Stimulated activated CD8-positive, alpha-beta memory T cell treated with anti-CD3 and anti-CD28 coated beads, Interleukin-4, amount 100 ng/mL, for 4 hours (primary cell): ENCODE results near the gene CEMIP2.

ENCODE experiments used
- DNase-seq, 2 donors: peaks; one replicate each; pipeline ENCODE4 v3.0.0-alpha.2; 2020; ENCODE audit warnings: low read depth in 2 of 2, low spot score in 1 of 2

Gene CEMIP2

GRCh38 chr9:71747576-71747975 is 20.7 kb downstream of the CEMIP2 start:
- no peak for DNase-seq

GRCh38 chr9:71746758-71747125 is 21.6 kb downstream of the CEMIP2 start:
- no peak for DNase-seq

GRCh38 chr9:71746023-71746757 is 22.1 kb downstream of the CEMIP2 start:
- DNase-seq = no peak

- no peak for DNase-seq
These were observed 23.4 kb downstream of the CEMIP2 start for GRCh38 chr9:71744754-71745521.

GRCh38 chr9:71743882-71744281 is 24.4 kb downstream of the CEMIP2 start:
- DNase-seq = no peak

- no peak for DNase-seq
These were observed 25.1 kb downstream of the CEMIP2 start for GRCh38 chr9:71743217-71743705.

GRCh38 chr9:71742703-71743102 is 25.6 kb downstream of the CEMIP2 start:
- DNase-seq = no peak

- DNase-seq = no peak
These were observed 26.2 kb downstream of the CEMIP2 start for GRCh38 chr9:71741926-71742648.

GRCh38 chr9:71740199-71740598 is 28.1 kb downstream of the CEMIP2 start:
- no peak for DNase-seq

- DNase-seq = no peak
These were observed 30.9 kb downstream of the CEMIP2 start for GRCh38 chr9:71737455-71737854.

- no peak for DNase-seq
These were observed 32.1 kb downstream of the CEMIP2 start for GRCh38 chr9:71736236-71736635.

GRCh38 chr9:71734950-71735349 is 33.4 kb downstream of the CEMIP2 start:
- DNase-seq = no peak

- no peak for DNase-seq
These were observed 35.1 kb downstream of the CEMIP2 start for GRCh38 chr9:71733176-71733575.

- DNase-seq = no peak
These were observed 38.3 kb downstream of the CEMIP2 start for GRCh38 chr9:71729816-71730526.

GRCh38 chr9:71726723-71727122 is 41.6 kb downstream of the CEMIP2 start:
- no peak for DNase-seq

- DNase-seq = no peak
These were observed 42.5 kb downstream of the CEMIP2 start for GRCh38 chr9:71725590-71726338.

GRCh38 chr9:71721855-71722254 is 46.5 kb downstream of the CEMIP2 start:
- DNase-seq = no peak

GRCh38 chr9:71719562-71719961 is 48.8 kb downstream of the CEMIP2 start:
- DNase-seq = no peak

- DNase-seq = no peak
These were observed 49.2 kb downstream of the CEMIP2 start for GRCh38 chr9:71719088-71719487.

GRCh38 chr9:71716138-71716909 is 52.0 kb downstream of the CEMIP2 start:
- DNase-seq = no peak
